ENCODE data around the gene EWSR1.
"Not testable (repeated sequence)": the region's sequence is repeated elsewhere in the genome, so short reads cannot be mapped to it uniquely, and the experiment has no call there.

EWSR1 gene

GRCh38 chr22:29344137-29344536 is 76.1 kb downstream of the EWSR1 start (continued):
- peak; percentile 11 for TF ChIP-seq ZNF18 (tag by site-specific recombination; IDR thresholded peaks at IDR 0.05)
- TF ChIP-seq YY1 (tag by site-specific recombination; IDR thresholded peaks at IDR 0.05): no peak
- no peak for TF ChIP-seq ZNF10 (tag by site-specific recombination; IDR thresholded peaks at IDR 0.05)
- TF ChIP-seq ZNF48 (tag by site-specific recombination; IDR thresholded peaks at IDR 0.05): no peak

- ChIA-PET POLR2A (interaction anchor here (0.6 to 1.7 kb wide), 3 partner anchors 9 to 128 kb away, joined by 6 to 13 read pairs (median 11); partner anchors contain the start of gene AP1B1), CTCF (interaction anchor here (0.6 to 0.9 kb wide), 2 partner anchors 14 to 1357 kb away, joined by 3 to 5 read pairs; no protein-coding TSS in a partner anchor)
- H3K9me3 ChIP-seq (ENCODE audit: control insufficient read depth, insufficient read depth, low read depth, low read length); H3K4me3 ChIP-seq (ENCODE audit: low read depth, low read length): not testable (repeated sequence)
- Histone ChIP-seq H3K36me3 (ENCODE audit: control insufficient read depth in 2 of 2, insufficient read depth in 1 of 2, low read length in 2 of 2) (peaks cover 21 to 87% of the 10 kb centered on the region in 2 experiments), H3K27ac (ENCODE audit: extremely low read depth, low read depth, low read length) (0 out of 2 replicates have a peak overlapping the region, but pooled peaks have one; percentile 49), H3K4me1 (ENCODE audit: control insufficient read depth, insufficient read depth, low read length) (peaks cover 15% of the 10 kb centered on the region)
Observed at GRCh38 chr22:29344889-29345288, 76.8 kb downstream of the EWSR1 start.

- H3K4me1 ChIP-seq (ENCODE audit: control insufficient read depth, insufficient read depth, low read length): peaks cover 15% of the 10 kb centered on the region
- H3K9me3 ChIP-seq (ENCODE audit: control insufficient read depth, insufficient read depth, low read depth, low read length): no peaks in the 10 kb centered on the region
- ChIA-PET POLR2A (interaction anchor here (1.7 kb wide), 1 partner anchor 43 kb away, joined by 11 read pairs; the partner anchor contains the start of gene AP1B1), CTCF (interaction anchor here (1.0 kb wide), 1 partner anchor 13 kb away, joined by 3 read pairs; no protein-coding TSS in a partner anchor)
- TF ChIP-seq MYNN (tag by site-specific recombination; IDR thresholded peaks at IDR 0.05; ENCODE audit: borderline replicate concordance): no peak
- TF ChIP-seq OSR2 (tag by site-specific recombination; IDR thresholded peaks at IDR 0.05): peak; percentile 52; the same call in 1 of the 2 replicates
- TF ChIP-seq PRDM1 (tag by site-specific recombination; IDR thresholded peaks at IDR 0.05): no peak
- TF ChIP-seq ZBTB49 (tag by site-specific recombination; IDR thresholded peaks at IDR 0.05; ENCODE audit: low read depth): no peak
- no peak overlapping the region for H3K27ac ChIP-seq (ENCODE audit: extremely low read depth, low read depth, low read length)
- peaks cover 27 to 87% of the 10 kb centered on the region in 2 experiments for H3K36me3 ChIP-seq (ENCODE audit: control insufficient read depth in 2 of 2, insufficient read depth in 1 of 2, low read length in 2 of 2)
- no peak overlapping the region for H3K4me3 ChIP-seq (ENCODE audit: low read depth, low read length)
Observed at GRCh38 chr22:29345932-29346331, 77.9 kb downstream of the EWSR1 start.

- H3K9me3 ChIP-seq (ENCODE audit: control insufficient read depth, insufficient read depth, low read depth, low read length): no peaks in the 10 kb centered on the region
- H3K4me3 ChIP-seq (ENCODE audit: low read depth, low read length): no peak overlapping the region
- TF ChIP-seq ZNF214 (tag by site-specific recombination; IDR thresholded peaks at IDR 0.05; ENCODE audit: borderline replicate concordance) (no peak), ZSCAN30 (tag by site-specific recombination; IDR thresholded peaks at IDR 0.05) (no peak), ZNF302 (tag by site-specific recombination; IDR thresholded peaks at IDR 0.05; ENCODE audit: low read depth) (no peak), ZNF610 (tag by site-specific recombination; IDR thresholded peaks at IDR 0.05; ENCODE audit: borderline replicate concordance) (no peak), ZNF366 (tag by site-specific recombination; conservative IDR thresholded peaks at IDR 0.05) (no peak), ZNF449 (tag by site-specific recombination; IDR thresholded peaks at IDR 0.05) (no peak), ZNF701 (tag by site-specific recombination; IDR thresholded peaks at IDR 0.05) (no peak), ZNF561 (tag by site-specific recombination; IDR thresholded peaks at IDR 0.05; ENCODE audit: borderline replicate concordance) (no peak), ZBTB48 (tag by site-specific recombination; IDR thresholded peaks at IDR 0.05) (no peak), SCRT2 (tag by site-specific recombination; IDR thresholded peaks at IDR 0.05) (no peak), ZNF660 (tag by site-specific recombination; IDR thresholded peaks at IDR 0.05) (no peak)
- H3K36me3 ChIP-seq (ENCODE audit: control insufficient read depth in 2 of 2, insufficient read depth in 1 of 2, low read length in 2 of 2): peaks cover 32 to 87% of the 10 kb centered on the region in 2 experiments
- H3K4me1 ChIP-seq (ENCODE audit: control insufficient read depth, insufficient read depth, low read length): peaks cover 15% of the 10 kb centered on the region
- CTCF ChIA-PET: interaction anchor here (1.0 kb wide), 1 partner anchor 12 kb away, joined by 3 read pairs; no protein-coding TSS in a partner anchor
- H3K27ac ChIP-seq (ENCODE audit: extremely low read depth, low read depth, low read length): no peak overlapping the region
- POLR2A ChIA-PET: no interaction called here
Observed at GRCh38 chr22:29346659-29347058, 78.6 kb downstream of the EWSR1 start.

All from HEK293 (cell line).